Epithelial cell of prostate (primary cell): ENCODE results near the gene YBEY.
A peak's percentile ranks its signal among the peaks of the same experiment; 100 is the strongest.

ENCODE experiments used
- DNase-seq: peaks from one replicate; pipeline ENCODE4 v3.0.0-alpha.2; 2011; ENCODE audit warnings: low read depth, low spot score
- H3K27ac ChIP-seq: fragments of 450-650 bp; 2 replicates; pipeline ENCODE4 v1.5.1; 2017; ENCODE audit warnings: mild to moderate bottlenecking

YBEY gene

DNA sequence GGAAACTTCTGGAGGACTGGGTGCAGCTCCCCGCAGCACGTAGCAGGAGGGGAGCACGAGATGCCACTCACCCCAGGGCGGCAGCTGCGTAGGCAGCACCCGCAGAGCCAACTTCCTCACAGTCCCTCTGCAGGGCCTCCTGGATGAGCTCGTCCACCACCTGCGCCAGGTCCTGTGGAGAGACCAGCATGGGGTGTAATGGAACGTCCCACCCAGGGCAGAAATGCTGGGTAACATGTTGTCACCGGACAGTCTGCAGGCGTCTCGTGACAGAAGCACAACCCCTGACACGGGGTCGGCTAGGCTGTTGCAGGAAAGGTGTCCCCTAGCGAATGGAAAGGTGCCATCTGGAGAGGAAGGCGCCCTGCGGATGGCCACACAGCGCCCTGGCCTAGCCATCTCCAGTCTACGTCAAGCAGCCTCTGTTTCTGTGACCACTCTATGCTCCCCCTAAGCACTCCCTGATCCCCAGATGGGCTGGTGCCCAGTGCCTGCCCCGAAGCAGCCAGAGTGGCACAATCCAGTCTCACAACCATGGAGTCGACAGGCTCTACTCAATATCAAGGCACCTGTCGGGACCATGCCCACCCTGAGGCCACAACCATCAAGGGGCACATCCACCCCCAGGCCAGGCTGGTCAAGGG is 22.0 kb upstream of the YBEY start:
- H3K27ac ChIP-seq = no peak overlapping the region

DNA sequence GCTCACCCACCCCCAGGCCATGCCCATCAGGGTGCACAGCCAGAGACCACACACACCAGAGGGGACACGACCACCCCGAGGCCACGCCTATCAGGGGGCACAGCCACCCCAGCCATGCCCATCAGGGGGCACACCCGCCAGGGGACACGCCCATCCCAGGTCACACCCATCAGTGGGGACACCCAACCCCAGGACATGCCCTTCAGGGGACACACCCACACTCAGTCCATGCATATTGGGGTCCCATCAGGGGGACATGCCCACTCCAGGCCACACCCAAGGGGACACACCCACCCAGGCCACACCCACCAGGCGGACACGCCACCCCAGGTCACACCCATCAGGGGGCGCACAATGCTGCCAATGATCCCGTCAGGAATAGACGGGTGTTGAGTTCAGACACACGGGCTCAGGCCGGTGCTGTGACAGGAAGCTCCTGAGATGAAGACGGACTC is 21.4 kb upstream of the YBEY start:
- DNase-seq = no peak
- no peak overlapping the region for H3K27ac ChIP-seq

More for the DNA sequence above, 22.0 kb upstream of the YBEY start:
- no peak for DNase-seq

DNA sequence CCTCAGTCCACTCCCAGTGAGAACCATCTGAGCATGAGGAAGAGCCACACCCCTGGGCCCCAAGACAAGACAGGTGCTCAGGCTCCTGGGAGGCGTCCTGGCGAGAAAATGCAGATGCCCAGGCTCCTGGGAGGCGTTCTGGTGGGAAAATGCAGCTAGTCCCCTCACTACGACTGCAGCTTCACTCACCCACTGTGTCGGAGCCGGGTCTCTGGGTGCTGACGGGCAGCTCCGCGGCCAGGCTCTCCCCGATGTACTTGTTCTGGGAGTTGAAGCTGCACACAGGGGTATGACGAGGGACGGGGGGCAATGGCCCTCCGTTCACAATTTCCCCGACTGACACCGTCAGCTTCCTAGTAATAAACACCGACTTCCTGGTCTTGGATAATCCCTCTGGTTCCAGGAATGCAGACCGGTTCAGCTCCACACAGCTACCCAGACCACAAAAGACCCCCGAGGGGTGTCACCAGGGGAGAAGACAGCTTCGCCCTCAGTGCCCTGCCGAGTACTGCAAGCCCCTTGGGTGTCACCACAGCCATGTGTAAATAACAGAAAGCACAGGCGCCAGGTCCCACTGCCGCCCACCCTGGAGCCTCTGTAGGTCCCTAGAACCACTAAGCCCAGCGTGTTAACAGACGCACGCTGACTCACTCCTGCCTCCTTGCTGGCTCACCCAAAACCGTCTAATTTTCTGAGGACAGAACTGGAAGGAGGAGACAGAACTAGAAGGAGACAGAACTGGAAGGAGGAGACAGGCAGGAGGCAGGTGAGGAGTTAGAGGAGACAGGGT is 20.2 kb upstream of the YBEY start:
- H3K27ac ChIP-seq = no peak overlapping the region
- no peak for DNase-seq

DNA sequence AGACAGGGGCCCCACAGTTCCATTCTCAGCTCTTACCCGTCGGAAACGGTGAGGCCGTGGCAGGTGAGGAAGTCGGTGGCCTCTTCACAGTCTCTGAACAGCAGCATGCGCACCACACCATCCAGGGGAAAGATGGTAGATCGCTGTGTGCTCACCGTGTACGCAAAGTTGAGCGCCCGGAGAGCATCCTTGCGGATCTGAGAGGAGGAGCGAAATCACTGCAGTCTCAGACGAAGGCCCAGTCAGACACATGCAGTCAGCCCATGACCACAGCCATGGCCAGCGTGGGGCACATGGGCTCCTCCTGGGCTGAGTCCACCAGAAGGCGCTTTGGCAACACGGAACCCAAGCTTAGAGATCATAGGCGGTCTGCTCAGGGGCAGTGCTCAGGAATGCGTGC is 19.2 kb upstream of the YBEY start:
- no peak overlapping the region for H3K27ac ChIP-seq
- DNase-seq = no peak

DNA sequence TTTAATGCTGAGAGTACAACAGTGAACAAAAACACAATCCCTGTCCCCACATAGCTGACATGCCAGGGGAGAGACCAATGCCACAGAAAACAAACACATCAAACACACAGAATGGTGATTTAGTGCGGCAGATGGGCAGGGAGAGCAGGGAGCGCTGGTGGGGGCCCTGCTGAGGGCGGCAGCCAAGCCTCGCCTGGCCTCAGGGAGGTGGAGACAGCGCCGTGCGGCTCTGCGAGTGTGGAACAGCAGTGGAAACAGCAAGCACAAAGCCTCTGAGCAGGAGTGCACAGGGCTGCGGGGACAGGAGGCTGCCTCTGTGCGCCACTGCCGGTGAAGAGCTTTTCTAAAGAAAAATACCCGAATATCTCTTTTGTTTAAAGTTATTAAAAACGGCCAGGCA is 17.8 kb upstream of the YBEY start:
- H3K27ac ChIP-seq = no peak overlapping the region
- no peak for DNase-seq

DNA sequence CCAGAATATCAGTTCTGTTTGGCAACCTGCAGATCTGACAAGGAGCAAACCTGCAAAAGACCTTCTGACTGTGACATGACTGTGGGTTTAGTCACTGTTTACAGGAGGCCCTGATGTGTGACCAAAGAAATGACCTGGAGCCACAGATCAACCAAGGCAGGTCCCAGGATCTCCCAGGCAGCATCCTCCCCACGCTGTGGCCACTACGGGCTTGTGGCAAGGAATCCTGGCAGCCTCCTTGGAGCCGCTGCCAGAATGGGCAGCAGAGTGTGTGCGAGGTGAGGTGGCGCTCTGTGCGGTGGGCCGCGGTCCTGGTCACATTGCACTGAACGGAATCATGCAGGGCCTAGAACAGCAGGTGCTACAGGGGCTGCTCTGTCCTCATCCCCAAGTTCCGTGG is 16.7 kb upstream of the YBEY start:
- DNase-seq = no peak
- no peak overlapping the region for H3K27ac ChIP-seq

DNA sequence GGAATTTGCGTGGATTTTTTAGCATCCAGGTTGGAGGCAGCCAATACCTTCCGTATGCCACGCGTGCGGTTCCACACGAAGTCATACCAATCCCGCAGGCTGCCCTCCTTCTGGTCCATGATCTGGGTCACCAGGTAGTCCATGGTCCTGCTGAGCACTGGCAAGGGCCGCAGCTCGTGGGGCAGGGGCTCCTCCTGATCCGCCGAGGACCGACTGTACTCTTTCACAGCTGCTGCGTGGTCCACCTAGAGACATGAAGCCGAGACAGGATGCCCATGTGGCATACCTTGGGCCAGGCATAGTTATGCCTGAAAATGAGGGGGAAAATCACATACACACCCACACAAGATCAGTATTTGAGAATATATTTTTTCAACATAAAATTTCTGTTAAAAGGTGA is 12.8 kb upstream of the YBEY start:
- DNase-seq = no peak
- no peak overlapping the region for H3K27ac ChIP-seq

DNA sequence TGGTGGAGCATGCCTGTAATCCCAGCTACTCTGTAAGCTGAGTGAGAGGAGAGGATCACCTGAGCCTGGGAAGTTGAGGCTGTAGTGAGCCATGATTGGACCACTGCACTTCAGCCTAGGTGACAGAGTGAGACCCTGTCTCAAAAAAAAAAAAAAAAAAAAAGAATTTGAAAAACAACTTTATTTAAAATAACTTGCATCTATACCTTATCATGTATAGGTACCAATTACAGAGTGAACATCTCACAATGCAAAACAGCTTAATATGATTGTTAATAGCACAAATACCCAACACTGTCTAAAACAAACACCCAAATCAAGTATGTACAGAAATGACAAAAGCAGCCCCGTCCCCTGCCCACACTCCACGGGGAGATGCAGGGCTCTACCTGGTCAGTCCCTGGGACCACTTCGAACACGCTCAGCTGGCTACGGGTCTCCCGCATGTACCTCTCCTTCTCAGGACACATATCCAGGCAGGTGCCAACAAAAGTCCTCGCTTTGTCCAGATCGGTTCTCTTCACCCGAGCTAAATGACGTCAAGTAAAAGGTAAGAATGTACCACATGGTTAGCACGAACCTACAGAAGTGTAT is 11.2 kb upstream of the YBEY start:
- no peak overlapping the region for H3K27ac ChIP-seq
- no peak for DNase-seq

DNA sequence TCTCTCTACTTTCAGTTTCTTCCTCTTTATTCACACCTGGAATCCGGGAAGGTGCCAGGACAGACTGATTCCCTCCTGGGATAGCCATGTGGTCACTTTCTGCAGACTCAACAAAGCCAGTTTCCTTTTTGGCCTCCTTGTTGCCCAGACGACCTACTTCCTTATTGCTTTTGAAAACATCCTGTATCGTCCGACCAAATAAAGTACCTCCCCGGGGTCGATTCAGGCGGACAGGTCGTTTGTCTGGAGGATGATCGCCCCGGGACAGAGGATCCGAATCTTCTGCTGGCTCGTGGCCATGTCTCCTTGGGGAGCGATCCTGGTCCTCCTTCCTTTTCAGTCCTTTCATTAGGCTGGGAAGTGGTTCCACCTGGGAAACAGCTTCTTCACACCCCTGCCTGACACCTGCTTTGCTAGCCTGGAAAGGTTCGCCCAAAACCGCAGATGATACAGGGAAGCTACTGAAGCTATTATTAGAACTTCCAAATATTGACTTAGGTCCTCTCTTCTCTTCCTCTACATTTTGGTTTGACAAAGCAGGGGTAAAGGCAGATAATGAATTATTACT is 2.0 kb upstream of the YBEY start:
- no peak for DNase-seq
- H3K27ac ChIP-seq = no peak overlapping the region

DNA sequence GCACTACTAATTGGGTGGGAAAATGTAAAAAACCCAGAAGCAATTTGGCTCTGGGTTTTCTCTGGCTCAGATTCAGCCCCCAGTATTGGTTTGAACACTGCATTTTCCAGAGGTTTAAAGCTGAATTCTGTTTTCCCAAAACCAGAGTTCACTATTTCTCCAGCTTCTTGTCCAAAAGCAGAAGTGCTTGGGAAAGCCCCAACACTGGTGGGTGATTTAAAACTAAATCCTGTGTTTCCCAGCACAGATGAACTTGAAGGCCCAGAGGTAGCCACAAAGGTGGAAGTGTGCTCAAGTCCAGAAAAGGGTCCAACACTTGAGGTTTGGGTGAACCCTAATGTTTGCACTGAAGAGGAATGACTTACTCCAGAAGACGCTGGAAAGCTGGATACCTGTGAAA is 1.4 kb upstream of the YBEY start:
- no peak overlapping the region for H3K27ac ChIP-seq
- DNase-seq = no peak

DNA sequence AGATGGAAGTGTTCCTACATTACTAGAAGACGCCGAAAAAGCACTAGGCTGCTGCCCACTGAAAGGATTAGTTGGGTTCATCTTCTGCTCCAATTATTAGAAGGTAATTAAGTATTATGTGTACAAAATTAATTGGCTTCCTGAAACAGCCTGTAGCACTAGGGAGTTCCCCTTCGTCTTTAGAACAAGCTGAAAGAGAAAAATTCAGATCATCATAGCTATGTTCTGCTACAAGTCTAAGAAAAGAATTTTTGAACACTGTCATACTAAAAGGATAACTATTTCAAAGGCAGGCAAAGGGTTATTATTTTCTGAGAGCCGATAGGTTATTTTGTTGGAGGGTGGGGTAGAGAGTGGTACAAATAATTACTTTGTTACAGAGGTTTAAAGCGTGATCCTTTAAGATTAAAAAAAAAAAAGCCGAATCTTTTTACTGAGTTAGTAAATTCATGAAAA is 908 bp upstream of the YBEY start, which contains the start of gene MCM3AP:
TSS of gene MCM3AP (minus strand) at position 406 of the 456 bp plus-strand sequence. CDS start at position 81, 325 bp downstream.
- peak within 1 kb of the TSS; percentile 94 for H3K27ac ChIP-seq
- no peak for DNase-seq

DNA sequence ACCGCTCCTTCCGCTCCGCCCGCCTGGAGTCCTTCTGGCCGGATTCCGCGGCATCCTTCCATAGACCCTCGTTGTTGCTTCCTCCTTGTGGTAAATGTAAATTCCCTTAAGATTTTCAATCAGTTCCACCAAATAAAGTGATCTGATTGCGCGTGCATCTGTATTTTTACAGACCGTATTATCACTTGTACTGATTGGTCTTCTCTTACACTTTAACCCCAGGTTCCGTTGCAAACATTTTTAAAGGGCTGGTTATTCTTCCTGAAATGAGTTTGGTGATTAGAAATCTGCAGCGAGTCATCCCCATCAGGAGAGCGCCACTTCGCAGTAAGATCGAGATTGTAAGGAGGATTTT is 483 bp downstream of the YBEY start:
- DNase-seq = no peak
- H3K27ac ChIP-seq = peak overlapping the region; percentile 94

DNA sequence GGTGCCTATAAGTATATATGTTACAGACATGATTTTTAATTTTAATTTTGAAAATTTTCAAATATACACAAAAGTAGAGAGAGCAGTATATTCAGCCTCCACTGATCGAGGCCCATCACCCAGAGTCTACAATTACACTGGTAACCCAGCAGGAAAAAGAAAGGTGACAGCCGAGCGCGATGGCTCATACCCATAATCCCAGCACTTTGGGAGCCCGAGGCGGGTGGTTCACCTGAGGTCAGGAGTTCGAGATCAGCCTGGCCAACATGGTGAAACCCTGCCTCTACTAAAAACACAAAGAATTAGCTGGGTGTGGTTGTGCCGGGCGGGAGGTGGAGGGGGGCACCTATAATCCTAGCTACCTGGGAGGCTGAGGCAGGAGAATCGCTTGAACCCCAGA is 1.4 kb downstream of the YBEY start:
- H3K27ac ChIP-seq = no peak overlapping the region

DNA sequence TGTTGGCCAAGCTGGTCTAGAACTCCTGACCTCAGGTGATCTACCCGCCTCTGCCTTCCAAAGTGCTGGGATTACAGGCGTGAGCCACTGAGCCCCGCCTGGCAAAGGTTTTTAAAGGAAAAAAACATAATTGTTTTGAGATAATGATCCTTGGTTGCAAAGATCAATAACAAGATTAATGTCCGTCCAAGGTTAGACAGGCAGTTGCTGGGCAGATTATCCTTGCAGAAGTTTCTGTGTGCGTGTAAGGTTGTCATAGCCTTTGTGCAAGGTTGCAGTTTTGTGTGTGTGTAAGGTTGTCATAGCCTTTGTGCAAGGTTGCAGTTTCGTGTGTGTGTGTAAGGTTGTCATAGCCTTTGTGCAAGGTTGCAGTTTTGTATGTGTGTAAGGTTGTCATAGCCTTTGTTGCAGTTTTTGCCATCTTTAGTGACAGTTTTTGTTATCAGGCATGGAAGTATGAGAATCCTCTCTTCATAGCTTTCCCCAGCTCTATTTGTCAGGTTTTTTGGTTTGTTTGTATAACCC is 3.6 kb downstream of the YBEY start:
- H3K27ac ChIP-seq = no peak overlapping the region
- no peak for DNase-seq

More for the DNA sequence above, 1.4 kb downstream of the YBEY start:
- DNase-seq = no peak

DNA sequence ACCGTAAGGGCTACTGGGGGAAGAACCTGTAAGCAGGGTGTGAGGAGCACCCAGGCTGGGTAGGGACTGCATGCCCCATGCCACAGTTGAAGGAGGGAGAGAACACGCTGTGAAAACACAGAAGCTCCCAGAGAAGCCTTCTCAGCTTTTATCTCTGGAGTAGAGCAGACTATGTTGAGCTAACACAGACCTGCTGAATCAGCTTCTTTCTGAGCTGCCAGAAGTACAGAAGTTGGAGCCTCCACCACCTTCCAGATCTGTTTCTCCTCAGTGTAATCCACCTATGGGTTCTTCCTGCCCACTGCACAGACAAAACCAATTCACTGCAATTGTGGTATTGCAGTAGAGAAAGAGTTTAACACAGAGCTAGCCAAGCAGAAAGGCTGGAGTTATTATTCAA is 5.4 kb downstream of the YBEY start:
- no peak for DNase-seq
- H3K27ac ChIP-seq = no peak overlapping the region

DNA sequence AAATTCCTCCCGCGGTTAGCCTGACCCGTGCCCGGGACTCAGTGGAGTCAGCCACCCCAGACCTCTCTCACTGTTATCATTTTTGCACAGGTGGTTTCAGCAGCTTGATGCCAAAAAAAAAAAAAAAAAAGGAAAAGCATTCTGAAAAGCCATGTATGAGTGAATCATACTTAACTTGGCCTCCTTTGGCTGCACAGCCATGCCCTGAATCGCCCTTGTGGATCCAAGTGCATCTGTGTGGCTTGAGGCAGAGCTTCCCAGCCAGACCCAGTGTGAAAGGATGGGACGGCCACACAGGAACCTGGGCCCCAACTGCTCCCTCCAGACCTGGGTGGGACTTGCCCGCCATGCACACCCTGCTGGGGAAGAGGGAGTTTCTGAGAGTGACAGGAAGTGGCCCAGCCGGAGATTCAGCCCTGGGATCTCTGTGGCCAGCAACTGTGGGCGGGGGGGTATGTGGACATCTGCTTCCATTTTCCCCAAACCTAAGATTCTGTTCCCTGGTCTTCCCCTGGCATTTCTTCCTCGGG is 8.6 kb downstream of the YBEY start:
- DNase-seq = no peak
- no peak overlapping the region for H3K27ac ChIP-seq

DNA sequence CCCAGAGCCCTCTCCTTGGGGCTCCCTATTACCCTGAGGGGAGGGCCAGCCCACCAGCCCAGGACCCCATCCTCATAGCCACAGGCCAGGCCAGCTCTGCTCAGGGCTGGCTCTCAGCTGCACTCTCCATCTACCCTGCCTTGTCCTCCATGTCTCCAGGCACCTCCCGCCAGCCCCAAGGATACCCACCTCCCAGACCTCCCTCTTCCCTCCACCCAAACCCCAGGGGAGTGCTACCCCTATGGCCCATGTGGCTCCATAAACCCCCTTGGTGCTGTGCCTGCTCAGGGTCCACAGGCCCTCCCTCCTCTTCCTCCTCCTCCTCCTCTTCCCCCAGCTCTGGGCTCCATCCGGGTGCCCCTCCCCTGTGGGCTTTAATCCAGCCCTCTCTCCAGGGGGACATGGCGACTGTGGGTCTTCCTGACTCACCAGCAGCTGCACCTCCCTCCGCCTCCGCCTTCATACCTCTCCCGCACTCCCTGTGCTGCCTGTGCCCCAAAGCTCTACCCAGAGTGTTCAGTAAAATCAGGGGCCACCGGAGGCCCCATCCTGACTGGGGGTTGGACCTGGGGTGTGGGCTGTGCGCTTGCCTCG is 9.1 kb downstream of the YBEY start:
- H3K27ac ChIP-seq = no peak overlapping the region
- no peak for DNase-seq

DNA sequence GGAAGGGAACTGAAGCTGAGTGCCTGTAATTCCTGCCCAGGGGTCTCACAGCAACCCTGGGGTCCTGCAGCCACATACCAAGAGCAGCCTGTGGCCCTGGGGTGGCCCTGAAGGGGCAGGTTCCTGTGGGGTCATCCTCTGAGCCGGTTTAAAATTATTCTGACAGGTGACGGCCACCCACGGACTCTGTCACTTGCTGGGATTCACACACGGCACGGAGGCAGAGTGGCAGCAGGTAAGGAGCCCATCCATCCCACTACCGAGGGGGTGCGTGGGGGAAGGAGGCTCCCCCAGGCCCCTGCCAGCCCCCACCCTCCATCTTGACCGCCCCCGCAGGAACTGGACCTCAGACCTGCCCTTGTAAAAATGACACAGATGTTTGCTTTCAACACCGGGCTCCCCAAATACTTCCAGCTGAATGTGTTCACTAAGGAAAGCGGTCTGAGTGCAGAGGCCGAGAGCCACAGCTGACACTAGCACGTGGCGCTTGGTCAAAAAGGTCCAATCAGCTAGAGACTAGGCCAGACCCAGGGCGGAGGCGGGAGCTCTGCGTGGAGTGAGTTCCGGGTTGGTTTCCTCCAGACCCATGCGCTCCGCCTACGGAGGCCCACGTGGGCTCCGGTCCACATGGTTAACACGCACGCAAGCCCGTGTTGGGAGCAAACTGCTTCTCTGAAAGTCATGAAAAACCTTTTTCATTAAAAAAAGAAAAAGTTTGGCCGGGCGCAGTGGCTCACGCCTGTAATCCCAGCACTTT is 10.0 kb downstream of the YBEY start:
- H3K27ac ChIP-seq = no peak overlapping the region
- no peak for DNase-seq
